Smooth muscle cell (in vitro differentiated cells): ENCODE results near the gene ALK. TPM values are rescaled to one million over a fixed set of nuclear protein-coding genes. Genes with fewer than 3 reads are reported as not detected.

Source experiments
- DNase-seq: peaks from one replicate; lab custom pipeline; 2025; ENCODE audit not compliant: unreplicated experiment; lab: John Stamatoyannopoulos, UW
- H2AFZ ChIP-seq: fragments of 200-600 bp; sonication (generic); 2 replicates; pipeline ENCODE4 v1.6.0; 2016; ENCODE audit warnings: antibody characterized with exemption, low read depth, mild to moderate bottlenecking
- H3F3A ChIP-seq: fragments of 200-600 bp; sonication (generic); 2 replicates; pipeline ENCODE4 v1.6.0; 2017; ENCODE audit warnings: antibody characterized with exemption, low read depth
- H3K27ac ChIP-seq: fragments of 200-600 bp; sonication (generic); 2 replicates; pipeline ENCODE4 v1.5.1; 2016; ENCODE audit warnings: low read depth, mild to moderate bottlenecking
- H3K27me3 ChIP-seq: fragments of 200-600 bp; sonication (generic); 2 replicates; pipeline ENCODE4 v1.6.1; 2016; ENCODE audit warnings: low read depth, mild to moderate bottlenecking
- H3K36me3 ChIP-seq: fragments of 200-600 bp; sonication (generic); 2 replicates; pipeline ENCODE4 v1.5.1; 2016; ENCODE audit warnings: low read depth
- H3K4me1 ChIP-seq: fragments of 200-600 bp; sonication (generic); 2 replicates; pipeline ENCODE4 v1.5.1; 2016; ENCODE audit warnings: low read depth
- H3K4me2 ChIP-seq: fragments of 200-600 bp; sonication (generic); 2 replicates; pipeline ENCODE4 v1.6.0; 2016; ENCODE audit warnings: mild to moderate bottlenecking
- H3K4me3 ChIP-seq: fragments of 200-600 bp; sonication (generic); 2 replicates; pipeline ENCODE4 v1.5.1; 2016; ENCODE audit warnings: mild to moderate bottlenecking
- H3K79me2 ChIP-seq: fragments of 200-600 bp; sonication (generic); 2 replicates; pipeline ENCODE4 v1.6.0; 2016; ENCODE audit warnings: low read depth, mild to moderate bottlenecking
- H3K9ac ChIP-seq: fragments of 200-600 bp; sonication (generic); 2 replicates; pipeline ENCODE4 v1.6.0; 2016; ENCODE audit warnings: low read depth
- H3K9me3 ChIP-seq: fragments of 200-600 bp; sonication (generic); replicated peaks from 2 replicates; pipeline ENCODE4 v1.5.1; 2016; ENCODE audit warnings: low read depth
- H4K20me1 ChIP-seq: fragments of 200-600 bp; sonication (generic); 2 replicates; pipeline ENCODE4 v1.6.0; 2016; ENCODE audit warnings: low read depth
- CTCF ChIP-seq: fragments of 200-600 bp; sonication (generic); IDR thresholded peaks from 2 replicates; pipeline ENCODE4 v1.5.1; 2017; ENCODE audit warnings: borderline replicate concordance, mild to moderate bottlenecking, antibody characterized with exemption; ENCODE audit not compliant: insufficient read depth, poor library complexity, severe bottlenecking
- WGBS: methylation state at CpG from one replicate; pipeline ENCODE4 v1.1.7; 2016; ENCODE audit warnings: low lambda C conversion rate; 5-methylcytosine and 5-hydroxymethylcytosine counted together
- polyA plus RNA-seq: library from polyadenylated mRNA; unstranded; fragments of >200 nt; fragmentation: Nextera tagmentation; extraction: Ambion mirVana; gene quantifications from 2 replicates; pipeline ENCODE4 v1.2.1, GENCODE V29; 2016
- total RNA-seq: library from RNA; depleted of rRNA; stranded (reverse); fragments of >200 nt; gene quantifications from 2 replicates; pipeline ENCODE4 v1.2.3, GENCODE V29; 2014

ALK gene
- total and polyA plus RNA-seq, 2 experiments from 2014 or later, result 0.13 to 0.19 TPM

- Histone ChIP-seq H3K79me2 (no peaks in the 10 kb centered on the region), H4K20me1 (no peaks in the 10 kb centered on the region), H3K4me2 (peak overlapping the region; percentile 85), H3K9me3 (no peaks in the 10 kb centered on the region), H3K9ac (no peak overlapping the region), H3F3A (peaks cover 4% of the 10 kb centered on the region), H3K4me3 (peak overlapping the region; percentile 52), H3K27me3 (peaks cover 85% of the 10 kb centered on the region), H3K36me3 (no peaks in the 10 kb centered on the region), H3K27ac (no peak overlapping the region), H2AFZ (no peak overlapping the region), H3K4me1 (peaks cover 11% of the 10 kb centered on the region)
- no peak for TF ChIP-seq CTCF
- no peak for DNase-seq
- 2% methylated on average over 68 of the region's 71 CpGs for WGBS
Observed at GRCh38 chr2:29920631-29921559, 491 bp downstream of the ALK start.

GRCh38 chr2:29920130-29920577, 1.2 kb downstream of the ALK start:
- H3F3A ChIP-seq, result peaks cover 4% of the 10 kb centered on the region
- no peak overlapping the region for H3K9ac ChIP-seq
- 2% methylated on average over 37 of the region's 40 CpGs for WGBS
- H3K4me2 ChIP-seq, result peak overlapping the region; percentile 85
- H3K79me2 ChIP-seq, result no peaks in the 10 kb centered on the region
- peak overlapping the region; percentile 52 for H3K4me3 ChIP-seq
- H3K36me3 ChIP-seq, result no peaks in the 10 kb centered on the region
- H4K20me1 ChIP-seq, result no peaks in the 10 kb centered on the region
- no peak for TF ChIP-seq CTCF
- peaks cover 84% of the 10 kb centered on the region for H3K27me3 ChIP-seq
- peaks cover 11% of the 10 kb centered on the region for H3K4me1 ChIP-seq
- H3K9me3 ChIP-seq, result no peaks in the 10 kb centered on the region
- peak; percentile 44 for DNase-seq
- no peak overlapping the region for H2AFZ ChIP-seq
- H3K27ac ChIP-seq, result no peak overlapping the region

- no peak for DNase-seq
- TF ChIP-seq CTCF, result no peak
- no peaks in the 10 kb centered on the region for H3K79me2 ChIP-seq
- no peak overlapping the region for H3K4me3 ChIP-seq
- no peak overlapping the region for H3K27ac ChIP-seq
- peaks cover 11% of the 10 kb centered on the region for H3K4me1 ChIP-seq
- H3F3A ChIP-seq, result peaks cover 4% of the 10 kb centered on the region
- 59% methylated on average over 3 of the region's 3 CpGs for WGBS
- no peak overlapping the region for H3K9ac ChIP-seq
- no peaks in the 10 kb centered on the region for H3K9me3 ChIP-seq
- H4K20me1 ChIP-seq, result no peaks in the 10 kb centered on the region
- H3K27me3 ChIP-seq, result peaks cover 87% of the 10 kb centered on the region
- no peak overlapping the region for H2AFZ ChIP-seq
- no peak overlapping the region for H3K4me2 ChIP-seq
- no peaks in the 10 kb centered on the region for H3K36me3 ChIP-seq
Observed at GRCh38 chr2:29918941-29919340, 2.4 kb downstream of the ALK start.
